Large intestine (tissue), 3 donors: ENCODE measurements around the gene ADAD1. TPM values are rescaled to one million over a fixed set of nuclear protein-coding genes. Genes with fewer than 3 reads are reported as not detected.

Source experiments
- DNase-seq, 2 donors: peaks; one replicate each; pipeline versions ENCODE4 v3.0.0 to v3.0.0-alpha.2; 2013
- H3K27ac ChIP-seq: one replicate; pipeline ENCODE4 v1.5.1; 2013; ENCODE audit warnings: low read length
- H3K27me3 ChIP-seq: 2 replicates; pipeline ENCODE4 v1.6.1; 2013; ENCODE audit warnings: low read length; ENCODE audit not compliant: control insufficient read depth, insufficient read depth
- H3K36me3 ChIP-seq: 2 replicates; pipeline ENCODE4 v1.6.1; 2013; ENCODE audit warnings: low read length; ENCODE audit not compliant: control insufficient read depth, insufficient read depth
- H3K4me1 ChIP-seq: one replicate; pipeline ENCODE4 v1.6.1; 2013; ENCODE audit warnings: low read length; ENCODE audit not compliant: control insufficient read depth, insufficient read depth
- H3K4me3 ChIP-seq: one replicate; pipeline ENCODE4 v1.5.1; 2013; ENCODE audit warnings: low read length
- H3K9me3 ChIP-seq: one replicate; pipeline ENCODE4 v1.6.1; 2013; ENCODE audit warnings: mild to moderate bottlenecking, low read depth, low read length, moderate library complexity; ENCODE audit not compliant: control insufficient read depth
- WGBS: methylation state at CpG from one replicate; pipeline ENCODE4 v1.1.5; 2013; ENCODE audit warnings: low lambda C conversion rate; ENCODE audit not compliant: insufficient coverage; 5-methylcytosine and 5-hydroxymethylcytosine counted together
- polyA plus RNA-seq: library from polyadenylated mRNA; unstranded; fragments of 120-200 nt; gene quantifications from one replicate; pipeline ENCODE4 v1.2.1, GENCODE V29; 2013

The ADAD1 gene
- polyA plus RNA-seq, 1 donor: not detected

GRCh38 chr4:122450847-122451246 lies 72.0 kb downstream of the ADAD1 start:
- Histone ChIP-seq H3K27me3 (no peaks in the 10 kb centered on the region), H3K36me3 (no peaks in the 10 kb centered on the region), H3K4me3 (no peak overlapping the region), H3K9me3 (no peaks in the 10 kb centered on the region), H3K4me1 (no peaks in the 10 kb centered on the region), H3K27ac (no peak overlapping the region)
- no peak for DNase-seq

- DNase-seq: no peak
- WGBS: 14% methylated on average over 1 of the region's 1 CpG
Measured at GRCh38 chr4:122453384-122453995, 74.7 kb downstream of the ADAD1 start.

GRCh38 chr4:122456231-122457116 lies 77.7 kb downstream of the ADAD1 start, which contains the start of gene IL2:
IL2 (minus strand) TSS chr4:122456725; CDS start chr4:122456440, 285 bp downstream.
- H3K27ac ChIP-seq: no peak within 1 kb of the TSS
- no peaks in the 10 kb centered on the region for H3K36me3 ChIP-seq
- no peaks in the 10 kb centered on the region for H3K27me3 ChIP-seq
- H3K4me1 ChIP-seq: no peaks in the 10 kb centered on the region
- no peak for DNase-seq
- 100% methylated on average over 1 of the region's 2 CpGs for WGBS
- no peak within 1 kb of the TSS for H3K4me3 ChIP-seq
- no peaks in the 10 kb centered on the region for H3K9me3 ChIP-seq

More at GRCh38 chr4:122453384-122453995, 74.7 kb downstream of the ADAD1 start:
- Histone ChIP-seq H3K4me3 (no peak overlapping the region), H3K9me3 (no peaks in the 10 kb centered on the region), H3K36me3 (no peaks in the 10 kb centered on the region), H3K27ac (no peak overlapping the region), H3K27me3 (no peaks in the 10 kb centered on the region), H3K4me1 (no peaks in the 10 kb centered on the region)

- H3K27me3 ChIP-seq: no peaks in the 10 kb centered on the region
- no peaks in the 10 kb centered on the region for H3K36me3 ChIP-seq
- no peak overlapping the region for H3K4me3 ChIP-seq
- H3K27ac ChIP-seq: no peak overlapping the region
- no peaks in the 10 kb centered on the region for H3K9me3 ChIP-seq
- DNase-seq: peak in 1 of 2 donors; percentile 6
- no CpG with 5 or more reads among the region's 5 CpGs for WGBS
- no peaks in the 10 kb centered on the region for H3K4me1 ChIP-seq
Measured at GRCh38 chr4:122458625-122459024, 79.8 kb downstream of the ADAD1 start.

GRCh38 chr4:122469457-122469856 lies 90.6 kb downstream of the ADAD1 start:
- H3K27ac ChIP-seq: no peak overlapping the region
- no peak for DNase-seq
- H3K36me3 ChIP-seq: no peaks in the 10 kb centered on the region
- H3K4me3 ChIP-seq: no peak overlapping the region
- no peaks in the 10 kb centered on the region for H3K4me1 ChIP-seq
- WGBS: 100% methylated on average over 1 of the region's 1 CpG
- no peaks in the 10 kb centered on the region for H3K9me3 ChIP-seq
- H3K27me3 ChIP-seq: no peaks in the 10 kb centered on the region

- H3K36me3 ChIP-seq: no peaks in the 10 kb centered on the region
- no peak overlapping the region for H3K4me3 ChIP-seq
- no peaks in the 10 kb centered on the region for H3K4me1 ChIP-seq
- no peak for DNase-seq
- H3K27me3 ChIP-seq: no peaks in the 10 kb centered on the region
- no peak overlapping the region for H3K27ac ChIP-seq
- H3K9me3 ChIP-seq: no peaks in the 10 kb centered on the region
- WGBS: 100% methylated on average over 2 of the region's 3 CpGs
Measured at GRCh38 chr4:122475233-122475632, 96.4 kb downstream of the ADAD1 start.

- no peaks in the 10 kb centered on the region for H3K27me3 ChIP-seq
- no peak for DNase-seq
- no peaks in the 10 kb centered on the region for H3K9me3 ChIP-seq
- H3K4me1 ChIP-seq: no peaks in the 10 kb centered on the region
- H3K36me3 ChIP-seq: no peaks in the 10 kb centered on the region
- H3K27ac ChIP-seq: no peak overlapping the region
- no peak overlapping the region for H3K4me3 ChIP-seq
- WGBS: 60% methylated on average over 1 of the region's 1 CpG
Measured at GRCh38 chr4:122476126-122476525, 97.3 kb downstream of the ADAD1 start.

GRCh38 chr4:122476745-122477144 lies 97.9 kb downstream of the ADAD1 start:
- WGBS: no CpG with 5 or more reads among the region's 1 CpG
- H3K9me3 ChIP-seq: no peaks in the 10 kb centered on the region

More at GRCh38 chr4:122476745-122477144, 97.9 kb downstream of the ADAD1 start:
- no peaks in the 10 kb centered on the region for H3K4me1 ChIP-seq
- no peak for DNase-seq
- H3K4me3 ChIP-seq: no peak overlapping the region
- H3K36me3 ChIP-seq: no peaks in the 10 kb centered on the region
- H3K27ac ChIP-seq: no peak overlapping the region
- H3K27me3 ChIP-seq: no peaks in the 10 kb centered on the region

Other genes starting within 250 kb of the ADAD1 start
- gene BLTP1, start 226.7 kb upstream of the ADAD1 start, polyA plus RNA-seq: 61.9 TPM
- 0.24 TPM for gene IL2, start 77.7 kb downstream of the ADAD1 start, polyA plus RNA-seq
- not detected for gene IL21, start 242.1 kb downstream of the ADAD1 start, polyA plus RNA-seq